Epithelial cell of esophagus (primary cell): ENCODE measurements around the gene CIART.

ENCODE experiments used
- DNase-seq: peaks from one replicate; pipeline ENCODE4 v3.0.0; 2010; ENCODE audit warnings: low read depth
- H3K4me3 ChIP-seq: 2 replicates; pipeline ENCODE4 v1.5.1; 2011; ENCODE audit warnings: mild to moderate bottlenecking, low read length, control low read depth
- CTCF ChIP-seq: IDR thresholded peaks from 2 replicates; pipeline ENCODE4 v1.5.1; 2011; ENCODE audit warnings: low read depth, mild to moderate bottlenecking, low read length, control low read depth, inconsistent platforms; ENCODE audit not compliant: insufficient read depth; ENCODE audit errors: missing control alignments

CIART gene

DNA sequence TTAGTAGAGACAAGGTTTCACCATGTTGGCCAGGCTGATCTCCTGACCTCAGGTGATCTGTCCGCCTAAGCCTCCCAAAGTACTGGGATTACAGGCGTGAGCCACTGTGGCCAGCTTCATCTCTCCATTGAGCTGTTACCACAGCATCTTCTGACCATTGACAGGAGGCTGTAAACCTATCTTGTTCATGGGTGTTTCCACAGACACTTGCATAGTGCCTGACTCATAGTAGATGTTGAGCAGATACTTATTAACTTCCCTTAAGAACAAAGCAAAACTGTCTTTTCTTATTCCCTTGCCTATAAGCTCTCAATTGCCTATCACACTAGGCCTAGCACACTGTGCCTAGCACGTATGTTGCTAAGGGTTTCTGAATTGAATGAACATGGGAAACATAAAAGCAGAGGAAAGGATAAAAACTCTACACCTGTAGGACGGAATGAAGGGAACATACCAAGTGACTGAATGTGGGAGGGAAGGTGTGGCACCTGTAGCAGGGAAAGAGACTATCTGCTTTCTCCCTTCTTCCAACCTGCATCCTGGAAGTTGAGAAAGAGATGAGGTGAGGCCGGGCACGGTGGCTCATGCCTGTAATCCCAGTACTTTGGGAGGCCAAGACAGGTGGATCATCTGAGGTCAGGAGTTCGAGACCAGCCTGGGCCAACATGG, 10.9 kb upstream of the CIART start:
- no peak overlapping the region for H3K4me3 ChIP-seq

GRCh38 chr1:150273311-150273710, 9.0 kb upstream of the CIART start:
- TF ChIP-seq CTCF, result no peak
- H3K4me3 ChIP-seq, result no peak overlapping the region
- no peak for DNase-seq

More for the DNA sequence above, 10.9 kb upstream of the CIART start:
- no peak for TF ChIP-seq CTCF
- peak; percentile 32 for DNase-seq

DNA sequence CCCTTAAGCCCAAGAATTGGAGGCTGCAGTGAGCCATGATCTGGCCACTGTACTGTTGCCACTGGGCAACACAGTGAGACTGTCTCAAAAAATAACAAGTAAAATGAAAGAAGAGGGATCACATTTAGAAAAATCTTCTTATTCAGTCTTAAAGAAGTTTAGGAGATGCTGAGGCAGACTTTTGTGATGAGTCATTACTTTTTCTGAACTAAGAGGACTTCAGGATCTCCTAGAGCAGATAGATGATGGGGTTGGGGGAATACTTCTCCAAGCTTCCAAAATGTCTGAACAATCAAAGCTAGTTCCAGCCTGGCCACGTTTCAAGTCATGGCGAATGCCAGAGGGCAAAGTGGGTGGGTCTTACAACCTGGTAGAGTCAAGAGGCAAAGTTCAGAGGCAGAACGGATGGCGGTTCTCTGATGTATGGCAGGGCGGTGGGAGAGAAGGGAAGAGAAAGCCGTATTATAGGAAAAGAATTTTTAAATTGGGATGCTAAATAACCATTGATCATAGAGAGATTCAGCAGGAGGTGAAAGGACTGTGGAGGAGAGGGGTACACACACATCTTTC, 2.1 kb upstream of the CIART start:
- TF ChIP-seq CTCF, result no peak
- DNase-seq, result no peak
- no peak overlapping the region for H3K4me3 ChIP-seq

DNA sequence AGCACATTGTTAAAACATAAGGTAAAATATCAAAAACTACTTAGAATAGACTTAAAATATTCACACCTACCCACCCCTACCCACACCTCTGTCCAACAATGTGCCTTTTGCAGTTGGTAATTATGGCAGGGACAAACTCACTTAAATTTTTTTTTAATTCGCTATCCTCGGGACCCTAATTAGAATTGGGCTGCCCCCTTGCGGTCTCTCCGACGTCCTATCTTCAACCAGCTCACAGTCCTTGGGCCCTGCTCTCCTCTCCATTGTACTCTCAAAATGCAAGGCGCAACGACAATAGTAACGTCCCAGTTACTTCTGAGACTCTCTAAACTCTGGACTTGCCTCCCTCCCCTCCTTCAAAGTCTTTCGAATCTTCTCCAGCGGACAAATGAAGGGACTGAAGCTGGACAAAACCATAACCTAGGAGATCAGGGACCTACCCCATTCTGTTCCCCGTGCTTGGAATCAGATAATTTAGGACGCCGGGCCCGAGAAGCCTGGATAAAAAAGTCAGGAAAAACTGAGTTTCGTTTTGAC, 1.1 kb upstream of the CIART start:
- TF ChIP-seq CTCF, result peak; percentile 73
- peak; percentile 75 for DNase-seq
- H3K4me3 ChIP-seq, result peak overlapping the region; percentile 68

DNA sequence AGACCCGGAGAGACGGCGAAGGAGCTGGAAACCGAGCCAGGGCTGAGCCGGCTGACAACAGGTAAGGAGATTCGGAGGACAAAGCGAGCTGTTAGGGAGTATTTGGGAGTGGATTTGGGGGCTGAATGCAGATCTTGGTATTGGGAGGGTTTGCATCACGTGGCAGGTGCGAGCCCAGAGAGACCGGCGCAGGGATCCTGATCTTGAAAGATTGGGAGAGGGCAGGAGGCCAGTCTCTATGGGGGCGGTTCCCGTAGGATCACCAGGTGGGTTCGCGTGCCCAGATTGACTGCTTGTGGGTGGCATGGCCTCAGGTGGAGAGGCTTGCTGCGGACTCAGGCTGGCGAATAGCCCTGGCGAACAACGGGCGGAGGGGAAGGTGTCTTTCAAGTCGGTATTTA, 204 bp downstream of the CIART start:
- H3K4me3 ChIP-seq, result peak overlapping the region; percentile 78
- TF ChIP-seq CTCF, result no peak
- DNase-seq, result no peak

- TF ChIP-seq CTCF, result no peak
- DNase-seq, result no peak
- H3K4me3 ChIP-seq, result peak overlapping the region; percentile 78
Observed at GRCh38 chr1:150283260-150283659, 906 bp downstream of the CIART start.

DNA sequence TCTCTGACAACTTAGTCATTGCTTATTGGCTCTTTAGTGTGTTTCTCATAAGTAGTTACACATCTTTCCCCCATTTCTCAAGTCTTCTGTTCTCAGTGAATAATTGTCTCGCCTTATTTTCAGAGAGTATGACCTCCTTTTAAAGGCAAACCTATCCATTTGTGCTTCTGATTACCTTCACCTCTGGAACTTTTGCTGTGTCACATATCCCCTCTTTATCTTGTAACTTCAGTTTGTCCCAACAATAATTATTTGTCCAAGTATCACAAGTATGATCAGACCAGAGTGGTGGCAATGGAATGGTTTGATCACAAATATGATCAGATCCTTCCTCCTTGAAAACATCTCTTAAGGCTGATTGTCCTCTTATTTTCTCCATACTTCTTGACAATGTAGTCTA, 6.0 kb downstream of the CIART start:
- no peak for DNase-seq
- H3K4me3 ChIP-seq, result no peak overlapping the region

More for the DNA sequence above, 6.0 kb downstream of the CIART start:
- TF ChIP-seq CTCF, result no peak
